HCT116 (cell line): Measurements from ENCODE around the gene RMND1.

Experiments used
- CTCF ChIP-seq, 3 experiments: fragments of 200-600 bp in 1 of 3; sonication (generic) in 1 of 3; IDR thresholded peaks in 2 of 3; conservative IDR thresholded peaks in 1 of 3; 2 replicates each; pipeline ENCODE4 v1.5.1; 2012 to 2017; ENCODE audit warnings: low read depth in 2 of 3, low read length in 2 of 3, antibody characterized with exemption in 1 of 3, borderline replicate concordance in 1 of 3, control low read depth in 1 of 3, mild to moderate bottlenecking in 1 of 3, mixed read lengths in 1 of 3, mixed run types in 1 of 3, moderate library complexity in 1 of 3; ENCODE audit not compliant: insufficient read depth in 1 of 3
- EZH2 ChIP-seq: fragments of 200-600 bp; sonication (generic); IDR thresholded peaks from 2 replicates; pipeline ENCODE4 v1.6.1; 2017; ENCODE audit warnings: antibody characterized with exemption, mixed run types
- MAX ChIP-seq: IDR thresholded peaks from 2 replicates; pipeline ENCODE4 v1.6.1; 2012
- POLR2A ChIP-seq: IDR thresholded peaks from 2 replicates; pipeline ENCODE4 v1.7.0; 2011; ENCODE audit warnings: borderline replicate concordance; ENCODE audit not compliant: insufficient read depth, insufficient read length; ENCODE audit errors: extremely low read depth
- POLR2AphosphoS5 ChIP-seq: IDR thresholded peaks from 2 replicates; pipeline ENCODE4 v1.6.1; 2011; ENCODE audit warnings: mild to moderate bottlenecking, low read depth, low read length, moderate library complexity
- RAD21 ChIP-seq: IDR thresholded peaks from 2 replicates; pipeline ENCODE4 v1.6.1; 2012; ENCODE audit warnings: low read depth, mild to moderate bottlenecking
- TCF7L2 ChIP-seq: IDR thresholded peaks from 2 replicates; pipeline ENCODE4 v1.7.0; 2011; ENCODE audit warnings: borderline replicate concordance, inconsistent platforms; ENCODE audit not compliant: insufficient read depth, insufficient read length; ENCODE audit errors: extremely low read depth
- YY1 ChIP-seq: IDR thresholded peaks from 2 replicates; pipeline ENCODE4 v1.6.1; 2011; ENCODE audit warnings: low read length, low read depth, moderate library complexity, mild to moderate bottlenecking; ENCODE audit not compliant: insufficient replicate concordance; ENCODE audit errors: extremely low read depth
- ZNF274 ChIP-seq: fragments of 200-500 bp; sonication (Bioruptor generic); IDR thresholded peaks from 2 replicates; pipeline ENCODE4 v1.6.1; 2014; ENCODE audit warnings: mild to moderate bottlenecking, low read depth, low read length, inconsistent platforms

- TF ChIP-seq POLR2A (peak; percentile 51), CTCF (IDR thresholded peaks at IDR 0.05 in 2 of 3, conservative IDR thresholded peaks at IDR 0.05 in 1 of 3; ENCODE audit: borderline replicate concordance in 1 of 3, insufficient read depth in 1 of 3, low read depth in 2 of 3, low read length in 2 of 3) (no peak), YY1 (peak; percentile 7), EZH2 (no peak), RAD21 (no peak), ZNF274 (no peak), TCF7L2 (no peak), POLR2AphosphoS5 (peak; percentile 38; the same call in 1 of the 2 replicates), MAX (peak; percentile 53; the same call in 1 of the 2 replicates)
These were observed 60.2 kb downstream of the RMND1 start, which contains the start of gene ZBTB2 for GRCh38 chr6:151391471-151392413.
